NCI-H2029 treated with DMSO at 0.1 percent for 48 hours (cell line): Measurements from ENCODE around the gene ABAT.

ENCODE experiments used
- DNase-seq: peaks from one replicate; lab custom pipeline; 2025; lab: John Stamatoyannopoulos, UW

Gene ABAT

GRCh38 chr16:8674413-8675022, at the start of gene ABAT:
ABAT (plus strand) TSS chr16:8674617; CDS start chr16:8735740, 61,123 bp downstream.
- peak; percentile 15 for DNase-seq

GRCh38 chr16:8625491-8626087, 48.8 kb upstream of the ABAT start:
- no peak for DNase-seq

GRCh38 chr16:8626946-8627345, 47.5 kb upstream of the ABAT start:
- no peak for DNase-seq

- no peak for DNase-seq
Observed at GRCh38 chr16:8627456-8627855, 47.0 kb upstream of the ABAT start.

- DNase-seq: no peak
Observed at GRCh38 chr16:8628981-8629725, 45.3 kb upstream of the ABAT start.

- DNase-seq: no peak
Observed at GRCh38 chr16:8630255-8630953, 44.0 kb upstream of the ABAT start.

- no peak for DNase-seq
Observed at GRCh38 chr16:8631373-8631772, 43.0 kb upstream of the ABAT start.

GRCh38 chr16:8631818-8632465, 42.5 kb upstream of the ABAT start:
- DNase-seq: no peak

GRCh38 chr16:8632675-8633182, 41.7 kb upstream of the ABAT start:
- no peak for DNase-seq

GRCh38 chr16:8634991-8635736, 39.3 kb upstream of the ABAT start:
- no peak for DNase-seq

- no peak for DNase-seq
Observed at GRCh38 chr16:8639694-8640093, 34.7 kb upstream of the ABAT start.

- DNase-seq: no peak
Observed at GRCh38 chr16:8641671-8642070, 32.7 kb upstream of the ABAT start.

- DNase-seq: no peak
Observed at GRCh38 chr16:8642146-8642545, 32.3 kb upstream of the ABAT start.

GRCh38 chr16:8644211-8645140, 29.9 kb upstream of the ABAT start:
- no peak for DNase-seq

- DNase-seq: no peak
Observed at GRCh38 chr16:8645141-8645521, 29.3 kb upstream of the ABAT start.

- no peak for DNase-seq
Observed at GRCh38 chr16:8645831-8646230, 28.6 kb upstream of the ABAT start.

- DNase-seq: no peak
Observed at GRCh38 chr16:8646326-8647053, 27.9 kb upstream of the ABAT start.

- DNase-seq: no peak
Observed at GRCh38 chr16:8647721-8648318, 26.6 kb upstream of the ABAT start.

- no peak for DNase-seq
Observed at GRCh38 chr16:8648877-8649276, 25.5 kb upstream of the ABAT start.
